Loucy (cell line): ENCODE measurements around the gene NLRC3.

ENCODE experiments used
- EZH2phosphoT487 ChIP-seq: fragments of 200-600 bp; IDR thresholded peaks from 2 replicates; pipeline ENCODE4 v1.6.1; 2018; ENCODE audit warnings: antibody characterized with exemption, mild to moderate bottlenecking, moderate library complexity, borderline replicate concordance
- TF ChIP-seq, protein P1 (sequence below): fragments of 200-600 bp; sonication (generic); conservative IDR thresholded peaks from 2 replicates; pipeline ENCODE4 v1.5.1; 2014; ENCODE audit warnings: mild to moderate bottlenecking, antibody characterized with exemption, low read length

GRCh38 chr16:3597226-3597625 is 20.0 kb upstream of the NLRC3 start:
- TF ChIP-seq, protein P1, sequence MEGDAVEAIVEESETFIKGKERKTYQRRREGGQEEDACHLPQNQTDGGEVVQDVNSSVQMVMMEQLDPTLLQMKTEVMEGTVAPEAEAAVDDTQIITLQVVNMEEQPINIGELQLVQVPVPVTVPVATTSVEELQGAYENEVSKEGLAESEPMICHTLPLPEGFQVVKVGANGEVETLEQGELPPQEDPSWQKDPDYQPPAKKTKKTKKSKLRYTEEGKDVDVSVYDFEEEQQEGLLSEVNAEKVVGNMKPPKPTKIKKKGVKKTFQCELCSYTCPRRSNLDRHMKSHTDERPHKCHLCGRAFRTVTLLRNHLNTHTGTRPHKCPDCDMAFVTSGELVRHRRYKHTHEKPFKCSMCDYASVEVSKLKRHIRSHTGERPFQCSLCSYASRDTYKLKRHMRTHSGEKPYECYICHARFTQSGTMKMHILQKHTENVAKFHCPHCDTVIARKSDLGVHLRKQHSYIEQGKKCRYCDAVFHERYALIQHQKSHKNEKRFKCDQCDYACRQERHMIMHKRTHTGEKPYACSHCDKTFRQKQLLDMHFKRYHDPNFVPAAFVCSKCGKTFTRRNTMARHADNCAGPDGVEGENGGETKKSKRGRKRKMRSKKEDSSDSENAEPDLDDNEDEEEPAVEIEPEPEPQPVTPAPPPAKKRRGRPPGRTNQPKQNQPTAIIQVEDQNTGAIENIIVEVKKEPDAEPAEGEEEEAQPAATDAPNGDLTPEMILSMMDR: no peak
- TF ChIP-seq EZH2phosphoT487: no peak
